Uterus (tissue), 4 donors: ENCODE measurements around the gene MXRA7. TPM values are rescaled to one million over a fixed set of nuclear protein-coding genes. Genes with fewer than 3 reads are reported as not detected.

ENCODE experiments used
- DNase-seq, 2 donors: peaks; one replicate each; pipeline ENCODE4 v3.0.0-alpha.2; 2019 to 2020
- H3K27ac ChIP-seq, 2 donors: fragments of 200-600 bp; sonication (generic); 1 replicate in 1 of 2; 2 replicates in 1 of 2; pipeline ENCODE4 v1.5.1; 2016 to 2018
- H3K27me3 ChIP-seq, 2 donors: fragments of 200-600 bp; sonication (generic); one replicate each; pipeline ENCODE4 v1.5.1; 2018 to 2019; ENCODE audit warnings: control low read depth in 1 of 2
- H3K36me3 ChIP-seq, 2 donors: fragments of 200-600 bp; sonication (generic); one replicate each; pipeline ENCODE4 v1.5.1; 2019; ENCODE audit warnings: control low read depth in 1 of 2
- H3K4me1 ChIP-seq, 2 donors: fragments of 200-600 bp; sonication (generic); one replicate each; pipeline ENCODE4 v1.5.1; 2018 to 2019; ENCODE audit warnings: control low read depth in 1 of 2
- H3K4me3 ChIP-seq, 2 donors: fragments of 200-600 bp; sonication (generic); 1 replicate in 1 of 2; 2 replicates in 1 of 2; pipeline ENCODE4 v1.5.1; 2018 to 2019; ENCODE audit warnings: mild to moderate bottlenecking in 1 of 2
- H3K9me3 ChIP-seq, 2 donors: fragments of 200-600 bp; sonication (generic); one replicate each; pipeline ENCODE4 v1.5.1; 2019; ENCODE audit warnings: control low read depth in 1 of 2
- POLR2A ChIP-seq, 2 donors: fragments of 450-650 bp; IDR thresholded peaks; one replicate each; pipeline ENCODE4 v1.6.1; 2016; ENCODE audit warnings: antibody characterized with exemption in 2 of 2, mild to moderate bottlenecking in 1 of 2, moderate library complexity in 1 of 2
- intact Hi-C: fragments of 100-400 bp; cut with DNase I; formaldehyde crosslinking; loops from one replicate; pipeline ENCODE4 v1.15.1; 2023; ENCODE audit warnings: low total_unique reads
- total RNA-seq, 4 donors: library from RNA; depleted of rRNA in 3 of 4; stranded (reverse); fragments of >200 nt in 3 of 4; gene quantifications; one replicate each; pipeline versions ENCODE4 v1.1.0 to v1.2.4, GENCODE V29; 2014 to 2023
- TF ChIP-seq, protein P1 (sequence below), 4 experiments: fragments of 200-600 bp in 2 of 4; fragments of 450-650 bp in 2 of 4; sonication (generic) in 2 of 4; IDR thresholded peaks; one replicate each; pipeline ENCODE4 v1.5.1; 2016 to 2019; ENCODE audit warnings: antibody characterized with exemption in 4 of 4, mild to moderate bottlenecking in 2 of 4, moderate library complexity in 1 of 4
- donor health status: DM: yes; HTN: yes; CAD: no.

The MXRA7 gene
- total RNA-seq, 4 donors from 2014 or later = 174 to 250 (median 197) TPM

- Histone ChIP-seq H3K4me1 (peaks cover 0 to 11% of the 10 kb centered on the region in 2 donors), H3K9me3 (no peaks in the 10 kb centered on the region), H3K4me3 (no peak overlapping the region), H3K36me3 (no peaks in the 10 kb centered on the region), H3K27ac (no peak overlapping the region), H3K27me3 (no peaks in the 10 kb centered on the region)
- no peak for TF ChIP-seq POLR2A (IDR thresholded peaks at IDR 0.05)
- TF ChIP-seq, protein P1, sequence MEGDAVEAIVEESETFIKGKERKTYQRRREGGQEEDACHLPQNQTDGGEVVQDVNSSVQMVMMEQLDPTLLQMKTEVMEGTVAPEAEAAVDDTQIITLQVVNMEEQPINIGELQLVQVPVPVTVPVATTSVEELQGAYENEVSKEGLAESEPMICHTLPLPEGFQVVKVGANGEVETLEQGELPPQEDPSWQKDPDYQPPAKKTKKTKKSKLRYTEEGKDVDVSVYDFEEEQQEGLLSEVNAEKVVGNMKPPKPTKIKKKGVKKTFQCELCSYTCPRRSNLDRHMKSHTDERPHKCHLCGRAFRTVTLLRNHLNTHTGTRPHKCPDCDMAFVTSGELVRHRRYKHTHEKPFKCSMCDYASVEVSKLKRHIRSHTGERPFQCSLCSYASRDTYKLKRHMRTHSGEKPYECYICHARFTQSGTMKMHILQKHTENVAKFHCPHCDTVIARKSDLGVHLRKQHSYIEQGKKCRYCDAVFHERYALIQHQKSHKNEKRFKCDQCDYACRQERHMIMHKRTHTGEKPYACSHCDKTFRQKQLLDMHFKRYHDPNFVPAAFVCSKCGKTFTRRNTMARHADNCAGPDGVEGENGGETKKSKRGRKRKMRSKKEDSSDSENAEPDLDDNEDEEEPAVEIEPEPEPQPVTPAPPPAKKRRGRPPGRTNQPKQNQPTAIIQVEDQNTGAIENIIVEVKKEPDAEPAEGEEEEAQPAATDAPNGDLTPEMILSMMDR (IDR thresholded peaks at IDR 0.05) = no peak
- DNase-seq = no peak
- intact Hi-C loops = no loop called here
These were observed 50.7 kb downstream of the MXRA7 start for GRCh38 chr17:76659928-76660655.

GRCh38 chr17:76658242-76658662, 52.5 kb downstream of the MXRA7 start:
- H3K4me3 ChIP-seq = no peak overlapping the region
- no peak for DNase-seq
- H3K27ac ChIP-seq = no peak overlapping the region
- H3K27me3 ChIP-seq = no peaks in the 10 kb centered on the region
- H3K36me3 ChIP-seq = no peaks in the 10 kb centered on the region
- TF ChIP-seq, protein P1 (IDR thresholded peaks at IDR 0.05) = no peak
- TF ChIP-seq POLR2A (IDR thresholded peaks at IDR 0.05) = no peak
- intact Hi-C loops = no loop called here
- H3K9me3 ChIP-seq = no peaks in the 10 kb centered on the region
- peaks cover 0 to 11% of the 10 kb centered on the region in 2 donors for H3K4me1 ChIP-seq

GRCh38 chr17:76657505-76658241, 53.1 kb downstream of the MXRA7 start:
- Histone ChIP-seq H3K27me3 (no peaks in the 10 kb centered on the region), H3K27ac (no peak overlapping the region), H3K4me1 (peaks cover 0 to 11% of the 10 kb centered on the region in 2 donors), H3K36me3 (no peaks in the 10 kb centered on the region), H3K4me3 (no peak overlapping the region), H3K9me3 (no peaks in the 10 kb centered on the region)
- TF ChIP-seq, protein P1 (IDR thresholded peaks at IDR 0.05) = no peak
- no peak for TF ChIP-seq POLR2A (IDR thresholded peaks at IDR 0.05)
- no peak for DNase-seq
- intact Hi-C loops = no loop called here

DNA sequence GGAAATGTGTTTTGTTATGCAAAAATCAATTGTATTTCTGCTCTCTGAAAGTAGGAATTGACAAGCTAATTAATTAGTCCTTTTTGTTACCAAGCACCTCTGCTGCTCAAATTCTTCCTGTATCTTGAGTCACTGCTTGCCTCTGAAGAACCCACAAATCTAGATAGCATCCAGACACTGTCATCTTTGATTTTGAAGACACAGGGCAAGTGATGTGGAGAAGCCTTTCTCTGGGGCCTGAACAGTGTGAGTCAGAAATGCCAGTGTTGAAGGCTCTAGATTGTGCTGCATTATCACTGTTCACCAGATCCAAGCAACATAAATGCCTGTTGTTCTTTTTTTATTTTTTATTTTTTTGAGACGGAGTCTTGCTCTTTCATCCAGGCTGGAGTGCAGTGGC, 56.4 kb downstream of the MXRA7 start:
- intact Hi-C loops = no loop called here
- Histone ChIP-seq H3K9me3 (no peaks in the 10 kb centered on the region), H3K36me3 (no peaks in the 10 kb centered on the region), H3K27me3 (no peaks in the 10 kb centered on the region), H3K4me1 (no peaks in the 10 kb centered on the region), H3K27ac (no peak overlapping the region), H3K4me3 (no peak overlapping the region)
- DNase-seq = no peak
- no peak for TF ChIP-seq POLR2A (IDR thresholded peaks at IDR 0.05)
- TF ChIP-seq, protein P1 (IDR thresholded peaks at IDR 0.05) = no peak

- DNase-seq = no peak
- no peaks in the 10 kb centered on the region for H3K36me3 ChIP-seq
- H3K4me3 ChIP-seq = no peak overlapping the region
- intact Hi-C loops = no loop called here
- no peaks in the 10 kb centered on the region for H3K27me3 ChIP-seq
- no peaks in the 10 kb centered on the region for H3K4me1 ChIP-seq
- no peaks in the 10 kb centered on the region for H3K9me3 ChIP-seq
- no peak overlapping the region for H3K27ac ChIP-seq
- no peak for TF ChIP-seq POLR2A (IDR thresholded peaks at IDR 0.05)
- TF ChIP-seq, protein P1 (IDR thresholded peaks at IDR 0.05) = no peak
These were observed 60.3 kb downstream of the MXRA7 start for GRCh38 chr17:76650504-76650903.
